Activated CD4-positive, alpha-beta memory T cell treated with anti-CD3 and anti-CD28 coated beads for 36 hours (primary cell): ENCODE results near the gene ELL2. TPM values are rescaled to one million over a fixed set of nuclear protein-coding genes. Genes with fewer than 3 reads are reported as not detected.
A peak's percentile ranks its signal among the peaks of the same experiment; 100 is the strongest.

ENCODE experiments used
- CTCF ChIA-PET: fragments of 350-600 bp; sonication (Branson Sonifier 250); formaldehyde crosslinking; loops from one replicate; lab custom pipeline; 2021; ENCODE audit warnings: antibody characterized with exemption, inconsistent platforms; lab: Charles Lee
- POLR2A ChIA-PET: fragments of 350-600 bp; sonication (Branson Sonifier 250); formaldehyde crosslinking; loops from one replicate; lab custom pipeline; 2021; ENCODE audit warnings: antibody characterized with exemption; lab: Charles Lee
- DNase-seq: peaks from one replicate; pipeline ENCODE4 v3.0.0-alpha.2; 2020
- H3K27ac Mint-ChIP-seq: one replicate; pipeline ENCODE4 v1.8.0; 2021; ENCODE audit warnings: mixed read lengths
- H3K27me3 Mint-ChIP-seq: one replicate; pipeline ENCODE4 v1.8.0; 2021; ENCODE audit warnings: mixed read lengths
- H3K36me3 Mint-ChIP-seq: one replicate; pipeline ENCODE4 v1.8.0; 2021; ENCODE audit warnings: mixed read lengths
- H3K4me1 Mint-ChIP-seq: one replicate; pipeline ENCODE4 v1.8.0; 2021; ENCODE audit warnings: low read depth, mixed read lengths
- H3K4me3 Mint-ChIP-seq: one replicate; pipeline ENCODE4 v1.8.0; 2021; ENCODE audit warnings: mild to moderate bottlenecking, mixed read lengths
- H3K9me3 Mint-ChIP-seq: one replicate; pipeline ENCODE4 v1.8.0; 2021; ENCODE audit warnings: mixed read lengths
- intact Hi-C: fragments of 100-400 bp; cut with micrococcal nuclease; formaldehyde crosslinking; loops from one replicate; pipeline ENCODE4 v1.15.1; 2023
- total RNA-seq, 2 experiments: library from RNA; stranded (reverse); gene quantifications; one replicate each; pipeline ENCODE4 v1.2.3, GENCODE V29; 2021

The ELL2 gene
- total RNA-seq, 2 experiments from 2014 or later: 127 to 132 TPM

DNA sequence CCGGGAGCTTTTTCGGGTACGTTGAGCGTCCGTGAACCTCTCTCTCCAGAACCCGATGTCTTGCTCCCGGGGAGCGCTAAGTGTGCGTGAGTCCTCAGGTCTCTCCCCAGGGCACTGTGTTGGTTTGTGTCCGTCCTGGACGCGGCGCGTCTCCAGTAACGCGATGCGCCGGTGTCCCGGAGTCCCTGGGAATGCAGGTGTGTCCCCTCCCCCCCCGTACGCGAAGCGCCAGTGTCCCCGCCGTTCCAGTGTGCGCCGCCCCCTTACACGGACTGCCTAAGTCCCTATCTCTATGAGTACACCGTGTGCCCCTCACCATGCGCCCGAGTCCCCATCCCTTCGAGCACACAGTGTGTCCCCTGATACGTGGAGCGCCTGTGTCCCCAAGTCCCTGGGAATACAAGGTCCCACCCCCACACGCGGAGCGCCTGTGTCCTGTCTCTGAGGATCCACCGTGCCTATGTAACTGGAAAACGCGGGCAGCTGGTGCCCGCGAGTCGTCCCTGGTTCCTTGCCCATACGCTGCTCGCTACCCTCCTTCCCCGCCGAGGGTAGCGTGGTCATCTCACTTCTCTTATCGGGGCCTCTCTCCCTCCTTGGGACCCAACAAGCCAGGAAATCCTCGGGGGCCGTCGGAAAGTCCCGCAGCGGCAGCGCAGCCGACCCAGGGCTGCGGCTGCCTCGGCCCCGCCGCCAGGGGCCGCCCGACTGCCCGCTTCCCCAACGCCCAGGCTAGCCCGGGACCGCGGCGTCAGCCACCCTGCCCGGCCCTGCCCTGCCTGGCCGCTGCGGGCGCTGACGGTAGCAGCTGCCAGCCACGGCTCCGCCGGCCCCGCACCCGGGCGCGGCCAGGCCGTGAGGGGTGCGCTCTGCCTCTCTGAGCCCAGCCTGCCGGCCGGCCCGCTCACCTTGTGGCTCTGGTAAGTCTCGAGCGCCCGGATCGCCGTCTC, 709 bp downstream of the ELL2 start:
- no peaks in the 10 kb centered on the region for H3K27me3 Mint-ChIP-seq
- intact Hi-C loops: loop anchor here (1.0 to 10.0 kb wide), 7 partner anchors 319 to 1344 kb away; partner anchors contain the start of genes ERAP2, GPR150, KIAA0825 and SLF1
- DNase-seq: peak; percentile 85
- H3K4me3 Mint-ChIP-seq: peak overlapping the region; percentile 98
- POLR2A ChIA-PET: interaction anchor here (0.7 to 2.1 kb wide), 9 partner anchors 10 to 151 kb away, joined by 3 to 7 read pairs (median 4); no protein-coding TSS in a partner anchor
- H3K9me3 Mint-ChIP-seq: no peaks in the 10 kb centered on the region
- H3K4me1 Mint-ChIP-seq: peaks cover 67% of the 10 kb centered on the region
- peaks cover 25% of the 10 kb centered on the region for H3K36me3 Mint-ChIP-seq
- CTCF ChIA-PET: interaction anchor here (0.6 to 6.4 kb wide), 19 partner anchors 9 to 384 kb away, joined by 3 to 46 read pairs (median 3); no protein-coding TSS in a partner anchor
- H3K27ac Mint-ChIP-seq: peak overlapping the region; percentile 98

DNA sequence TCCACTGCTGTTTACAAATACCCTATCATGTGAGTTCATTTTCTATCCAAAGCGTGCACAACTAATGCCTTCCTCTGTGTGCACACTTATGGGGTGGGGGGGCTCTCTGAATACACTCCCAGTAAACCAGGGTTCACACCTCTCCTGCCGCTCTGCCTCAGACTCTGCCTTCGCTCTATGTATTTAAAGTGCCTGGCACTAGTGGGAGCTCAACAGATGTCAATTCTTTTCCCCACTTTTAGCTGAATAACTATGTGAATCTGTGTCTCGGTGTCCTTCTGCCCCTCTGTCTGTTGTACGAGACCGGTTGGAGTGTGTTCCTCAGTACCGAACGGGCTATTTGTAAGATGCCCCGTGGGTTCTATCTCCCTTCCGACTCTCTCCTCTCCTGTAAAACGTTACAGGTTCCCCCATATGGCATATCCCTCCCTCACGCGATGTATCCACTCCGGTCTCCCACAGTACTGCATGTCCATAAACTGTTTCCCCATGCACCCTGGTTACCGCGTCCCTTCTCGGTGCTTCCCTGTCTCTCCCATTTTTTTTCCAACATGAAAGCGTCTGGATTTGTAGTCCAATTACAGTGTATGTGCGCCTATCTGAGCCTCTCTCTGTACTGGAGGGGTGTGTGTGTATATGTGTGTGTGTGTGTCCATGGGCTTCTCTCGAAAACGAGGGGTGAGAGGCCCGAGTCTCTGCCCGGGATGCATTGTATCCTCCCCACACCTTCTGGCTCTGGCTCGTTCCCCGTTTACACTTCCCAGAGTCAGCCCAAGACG, 1.6 kb downstream of the ELL2 start:
- Mint-ChIP-seq H3K9me3 (no peaks in the 10 kb centered on the region), H3K4me3 (peak overlapping the region; percentile 98), H3K27me3 (no peaks in the 10 kb centered on the region), H3K27ac (peak overlapping the region; percentile 94), H3K36me3 (peaks cover 25% of the 10 kb centered on the region), H3K4me1 (peaks cover 67% of the 10 kb centered on the region)
- ChIA-PET CTCF (interaction anchor here (0.6 to 6.4 kb wide), 8 partner anchors 9 to 385 kb away, joined by 3 to 46 read pairs (median 4); no protein-coding TSS in a partner anchor), POLR2A (interaction anchor here (1.3 to 1.7 kb wide), 3 partner anchors 10 to 32 kb away, joined by 3 to 5 read pairs (median 4); no protein-coding TSS in a partner anchor)
- no peak for DNase-seq
- intact Hi-C loops: loop anchor here (5.0 to 10.0 kb wide), 5 partner anchors 338 to 1343 kb away; partner anchors contain the start of genes ERAP2, GPR150, KIAA0825 and SLF1

- H3K4me3 Mint-ChIP-seq: peak overlapping the region; percentile 98
- H3K27me3 Mint-ChIP-seq: no peaks in the 10 kb centered on the region
- POLR2A ChIA-PET: interaction anchor here (1.1 to 1.7 kb wide), 3 partner anchors 9 to 31 kb away, joined by 3 to 4 read pairs (median 3); no protein-coding TSS in a partner anchor
- H3K27ac Mint-ChIP-seq: peak overlapping the region; percentile 94
- peaks cover 67% of the 10 kb centered on the region for H3K4me1 Mint-ChIP-seq
- no peak for DNase-seq
- intact Hi-C loops: no loop called here
- H3K9me3 Mint-ChIP-seq: no peaks in the 10 kb centered on the region
- H3K36me3 Mint-ChIP-seq: peaks cover 29% of the 10 kb centered on the region
- CTCF ChIA-PET: interaction anchor here (0.7 to 6.4 kb wide), 3 partner anchors 23 to 377 kb away, joined by 3 to 46 read pairs (median 3); no protein-coding TSS in a partner anchor
Observed at GRCh38 chr5:95959051-95959887, 2.4 kb downstream of the ELL2 start.

DNA sequence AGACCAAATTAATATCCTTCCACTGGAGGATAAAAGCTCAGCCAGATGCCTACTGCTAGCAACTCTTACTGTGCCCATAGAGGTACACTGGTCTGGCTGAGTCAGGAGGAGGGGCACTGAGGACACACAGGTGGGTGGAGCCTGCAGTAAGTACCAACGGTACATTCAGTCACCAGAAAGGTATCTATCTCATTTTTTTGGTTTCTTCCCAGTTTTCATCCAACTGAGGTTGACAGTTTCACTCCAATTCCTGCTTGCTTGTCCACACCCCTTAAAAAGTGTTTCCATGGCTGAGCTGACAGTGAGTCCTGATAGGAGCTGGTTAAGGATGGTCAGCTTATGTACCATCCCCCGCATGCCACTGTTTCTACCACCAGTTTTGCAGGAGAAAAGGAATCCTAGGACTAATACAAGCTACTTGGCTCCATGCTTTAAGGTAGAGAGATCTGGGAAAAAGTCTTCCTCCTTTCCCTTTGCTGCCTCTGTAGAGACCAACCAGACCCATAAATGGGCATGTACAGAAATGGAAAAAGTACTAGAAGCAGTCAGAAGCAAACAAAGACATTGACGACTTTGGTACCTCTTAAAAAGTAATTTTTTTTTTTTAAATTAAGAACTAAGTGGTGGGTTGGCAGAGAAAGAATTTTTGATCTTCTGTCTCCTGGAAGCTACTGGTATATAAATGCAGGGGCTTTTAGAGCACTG, 3.2 kb downstream of the ELL2 start:
- Mint-ChIP-seq H3K27ac (no peak overlapping the region), H3K36me3 (peaks cover 32% of the 10 kb centered on the region), H3K9me3 (no peaks in the 10 kb centered on the region), H3K4me1 (peaks cover 64% of the 10 kb centered on the region), H3K4me3 (peak overlapping the region; percentile 98), H3K27me3 (no peaks in the 10 kb centered on the region)
- ChIA-PET CTCF (interaction anchor here (0.7 to 6.4 kb wide), 5 partner anchors 22 to 387 kb away, joined by 3 to 46 read pairs (median 3); no protein-coding TSS in a partner anchor), POLR2A (interaction anchor here (1.1 to 1.2 kb wide), 2 partner anchors 14 to 30 kb away, joined by 3 read pairs; no protein-coding TSS in a partner anchor)
- DNase-seq: peak; percentile 37
- intact Hi-C loops: no loop called here

GRCh38 chr5:95957561-95958203, 4.0 kb downstream of the ELL2 start:
- peaks cover 32% of the 10 kb centered on the region for H3K36me3 Mint-ChIP-seq
- CTCF ChIA-PET: interaction anchor here (0.9 to 6.4 kb wide), 3 partner anchors 99 to 387 kb away, joined by 3 to 46 read pairs (median 5); no protein-coding TSS in a partner anchor
- no peak overlapping the region for H3K27ac Mint-ChIP-seq
- POLR2A ChIA-PET: interaction anchor here (1.2 kb wide), 1 partner anchor 14 kb away, joined by 3 read pairs; no protein-coding TSS in a partner anchor
- no peaks in the 10 kb centered on the region for H3K27me3 Mint-ChIP-seq
- H3K4me3 Mint-ChIP-seq: peak overlapping the region; percentile 52
- H3K4me1 Mint-ChIP-seq: peaks cover 58% of the 10 kb centered on the region
- no peaks in the 10 kb centered on the region for H3K9me3 Mint-ChIP-seq
- no peak for DNase-seq
- intact Hi-C loops: no loop called here

- intact Hi-C loops: no loop called here
- ChIA-PET POLR2A (interaction anchor here (1.2 kb wide), 1 partner anchor 13 kb away, joined by 3 read pairs; no protein-coding TSS in a partner anchor), CTCF (interaction anchor here (1.7 to 6.4 kb wide), 2 partner anchors 379 to 388 kb away, joined by 5 to 46 read pairs; no protein-coding TSS in a partner anchor)
- H3K4me1 Mint-ChIP-seq: peaks cover 52% of the 10 kb centered on the region
- peaks cover 32% of the 10 kb centered on the region for H3K36me3 Mint-ChIP-seq
- no peak overlapping the region for H3K4me3 Mint-ChIP-seq
- no peaks in the 10 kb centered on the region for H3K9me3 Mint-ChIP-seq
- no peaks in the 10 kb centered on the region for H3K27me3 Mint-ChIP-seq
- no peak overlapping the region for H3K27ac Mint-ChIP-seq
- DNase-seq: no peak
Observed at GRCh38 chr5:95956900-95957293, 4.8 kb downstream of the ELL2 start.

DNA sequence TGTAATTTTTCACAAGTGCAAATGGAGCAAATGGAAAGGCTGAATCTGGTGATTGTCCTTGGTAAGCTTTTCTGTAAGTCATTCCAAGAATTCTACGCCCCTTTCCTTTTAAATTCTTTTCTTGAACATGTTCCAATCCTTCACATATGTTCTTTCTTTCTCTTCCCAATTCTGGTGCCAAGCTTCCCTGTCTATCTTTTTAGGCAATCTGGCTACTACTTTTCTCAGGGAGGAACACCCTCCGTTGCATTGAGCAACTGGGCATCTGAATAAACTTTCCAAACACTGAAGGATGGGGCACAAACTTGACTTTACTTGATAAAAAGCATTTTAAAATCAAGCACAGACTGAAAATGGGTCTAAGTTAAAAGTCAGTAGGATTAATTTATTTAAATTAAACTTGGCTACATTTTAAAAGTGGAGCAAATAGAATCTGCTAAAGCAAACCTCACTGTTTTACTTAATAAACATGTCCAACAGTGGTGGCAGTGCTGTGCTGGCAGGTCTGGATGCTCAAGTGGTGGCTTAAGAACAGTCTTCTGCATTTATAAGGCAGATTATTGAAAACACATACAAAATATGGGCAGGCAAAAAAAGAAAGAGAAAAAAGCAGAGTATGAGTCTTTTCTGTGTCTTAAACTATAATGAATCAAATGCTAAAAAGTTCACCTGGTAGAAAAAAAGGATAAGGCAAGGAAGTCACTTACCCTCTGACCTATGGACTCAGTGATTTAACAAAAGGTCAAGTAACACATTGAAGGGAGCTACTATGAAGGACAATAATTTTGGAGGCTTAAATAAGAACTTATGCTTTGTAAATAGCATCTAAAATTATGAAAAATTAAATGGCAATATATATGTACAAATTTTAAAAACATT, 5.4 kb downstream of the ELL2 start:
- Mint-ChIP-seq H3K4me3 (no peak overlapping the region), H3K9me3 (no peaks in the 10 kb centered on the region), H3K27me3 (no peaks in the 10 kb centered on the region), H3K27ac (no peak overlapping the region), H3K36me3 (peaks cover 37% of the 10 kb centered on the region), H3K4me1 (peaks cover 55% of the 10 kb centered on the region)
- CTCF ChIA-PET: interaction anchor here (1.1 to 6.4 kb wide), 3 partner anchors 20 to 381 kb away, joined by 4 to 46 read pairs (median 6); no protein-coding TSS in a partner anchor
- intact Hi-C loops: no loop called here
- no peak for DNase-seq
- POLR2A ChIA-PET: no interaction called here

GRCh38 chr5:95954716-95955115, 6.9 kb downstream of the ELL2 start:
- no peak for DNase-seq
- H3K9me3 Mint-ChIP-seq: no peaks in the 10 kb centered on the region
- H3K4me3 Mint-ChIP-seq: no peak overlapping the region
- ChIA-PET POLR2A (no interaction called here), CTCF (interaction anchor here (1.1 to 1.3 kb wide), 2 partner anchors 19 to 382 kb away, joined by 4 to 6 read pairs; no protein-coding TSS in a partner anchor)
- H3K4me1 Mint-ChIP-seq: peaks cover 55% of the 10 kb centered on the region
- peaks cover 23% of the 10 kb centered on the region for H3K36me3 Mint-ChIP-seq
- H3K27me3 Mint-ChIP-seq: no peaks in the 10 kb centered on the region
- intact Hi-C loops: loop anchor here (5.0 kb wide), 1 partner anchor 62 kb away; no protein-coding TSS in a partner anchor
- H3K27ac Mint-ChIP-seq: no peak overlapping the region

DNA sequence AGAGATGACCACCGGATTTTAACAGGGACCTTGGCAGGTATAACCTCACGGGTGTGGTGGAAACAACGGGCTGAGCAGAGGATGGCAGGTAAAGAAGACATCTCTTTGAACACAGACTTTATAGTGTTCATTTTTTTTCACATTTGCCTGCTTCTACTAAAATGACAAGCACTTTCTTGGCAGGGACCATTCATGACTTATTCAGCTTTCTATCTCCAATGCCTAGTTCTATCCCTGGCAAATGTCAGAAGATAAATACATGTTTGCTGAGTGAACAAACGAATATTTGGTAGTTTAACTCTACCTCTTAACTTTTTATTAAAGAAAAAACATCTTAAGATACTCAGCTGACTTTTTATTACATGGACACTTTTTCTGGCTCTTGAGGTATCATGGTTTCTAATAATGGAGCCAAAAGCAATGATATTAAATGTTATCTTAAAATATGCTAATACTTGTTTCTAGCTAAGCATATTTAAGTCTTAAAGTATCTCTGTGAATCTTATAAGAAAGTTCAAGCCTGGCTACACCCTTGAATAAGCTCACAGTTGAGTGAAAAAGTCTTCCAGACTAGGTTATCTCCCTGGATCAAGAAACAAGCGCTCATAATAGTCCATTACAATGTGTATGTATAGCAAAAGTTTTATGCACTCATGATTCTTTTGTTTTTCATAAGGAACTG, 8.5 kb downstream of the ELL2 start:
- no peak overlapping the region for H3K4me3 Mint-ChIP-seq
- H3K27me3 Mint-ChIP-seq: no peaks in the 10 kb centered on the region
- intact Hi-C loops: loop anchor here (5.0 kb wide), 1 partner anchor 61 kb away; no protein-coding TSS in a partner anchor
- ChIA-PET POLR2A (no interaction called here), CTCF (no interaction called here)
- no peaks in the 10 kb centered on the region for H3K9me3 Mint-ChIP-seq
- no peak overlapping the region for H3K27ac Mint-ChIP-seq
- peaks cover 18% of the 10 kb centered on the region for H3K36me3 Mint-ChIP-seq
- peaks cover 43% of the 10 kb centered on the region for H3K4me1 Mint-ChIP-seq
- no peak for DNase-seq
